GM21737 (cell line): ENCODE results near the gene VTCN1.
"Not testable (repeated sequence)": the region's sequence is repeated elsewhere in the genome, so short reads cannot be mapped to it uniquely, and the experiment has no call there.

Source experiments
- ATAC-seq: cut with Tn5 transposase; IDR thresholded peaks from one replicate; pipeline ENCODE4 v1.9.1; 2021; ENCODE audit warnings: mild to moderate bottlenecking, moderate library complexity; ENCODE audit not compliant: unreplicated experiment

VTCN1 gene

GRCh38 chr1:117128323-117129079 is 82.2 kb downstream of the VTCN1 start:
- no peak for ATAC-seq

- no peak for ATAC-seq
Observed at GRCh38 chr1:117127795-117128194, 82.9 kb downstream of the VTCN1 start.

GRCh38 chr1:117124661-117125060 is 86.1 kb downstream of the VTCN1 start:
- no peak for ATAC-seq

- no peak for ATAC-seq
Observed at GRCh38 chr1:117123274-117123673, 87.5 kb downstream of the VTCN1 start.

GRCh38 chr1:117122330-117123025 is 88.2 kb downstream of the VTCN1 start:
- ATAC-seq, result no peak

GRCh38 chr1:117121589-117122329 is 89.0 kb downstream of the VTCN1 start, which contains the start of gene TRIM45:
TSS of gene TRIM45 (minus strand) at chr1:117121749. CDS start at chr1:117121201, 548 bp downstream.
- ATAC-seq, result peak; percentile 93

GRCh38 chr1:117120774-117121588 is 89.7 kb downstream of the VTCN1 start:
- ATAC-seq, result no peak

GRCh38 chr1:117119144-117119543 is 91.6 kb downstream of the VTCN1 start:
- ATAC-seq, result not testable (repeated sequence)

GRCh38 chr1:117118137-117118536 is 92.6 kb downstream of the VTCN1 start:
- no peak for ATAC-seq

GRCh38 chr1:117117697-117118096 is 93.0 kb downstream of the VTCN1 start:
- no peak for ATAC-seq

GRCh38 chr1:117116784-117117130 is 94.0 kb downstream of the VTCN1 start:
- ATAC-seq, result no peak

- ATAC-seq, result no peak
Observed at GRCh38 chr1:117116090-117116783, 94.5 kb downstream of the VTCN1 start.

GRCh38 chr1:117114877-117115276 is 95.8 kb downstream of the VTCN1 start:
- ATAC-seq, result no peak

GRCh38 chr1:117113199-117113598 is 97.5 kb downstream of the VTCN1 start:
- ATAC-seq, result no peak

GRCh38 chr1:117112047-117112717 is 98.5 kb downstream of the VTCN1 start:
- ATAC-seq, result no peak

GRCh38 chr1:117110774-117111173 is 100.0 kb downstream of the VTCN1 start:
- ATAC-seq, result no peak

- ATAC-seq, result no peak
Observed at GRCh38 chr1:117107364-117107763, 103.4 kb downstream of the VTCN1 start.

GRCh38 chr1:117106478-117106877 is 104.2 kb downstream of the VTCN1 start:
- no peak for ATAC-seq

GRCh38 chr1:117105722-117106121 is 105.0 kb downstream of the VTCN1 start:
- ATAC-seq, result no peak

- ATAC-seq, result no peak
Observed at GRCh38 chr1:117104986-117105385, 105.7 kb downstream of the VTCN1 start.
